Kidney capillary endothelial cell (primary cell): ENCODE measurements around the gene MROH9.

Experiments used
- DNase-seq: peaks from one replicate; pipeline ENCODE4 v3.0.0-alpha.2; 2018; ENCODE audit warnings: low spot score

The MROH9 gene

DNA sequence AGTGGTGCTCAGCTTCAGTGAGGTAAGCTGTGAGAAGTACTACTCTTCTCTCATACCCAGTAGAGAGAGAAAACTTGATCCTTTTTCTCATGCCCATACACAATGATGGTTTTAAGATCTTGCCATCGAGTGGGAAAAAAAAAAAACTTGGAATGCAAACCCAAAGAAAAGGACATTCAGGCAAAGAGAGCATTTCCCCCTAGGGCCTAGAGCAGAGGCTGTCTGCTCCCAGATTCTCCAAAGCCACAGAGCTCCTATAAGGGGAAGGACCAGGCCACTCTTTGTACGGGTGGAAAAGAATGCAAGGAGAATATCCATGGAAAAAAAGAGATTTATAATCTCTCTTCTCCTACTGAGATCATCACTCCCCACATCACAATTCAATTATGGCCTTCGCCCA lies 34.9 kb downstream of the MROH9 start:
- DNase-seq, result no peak

DNA sequence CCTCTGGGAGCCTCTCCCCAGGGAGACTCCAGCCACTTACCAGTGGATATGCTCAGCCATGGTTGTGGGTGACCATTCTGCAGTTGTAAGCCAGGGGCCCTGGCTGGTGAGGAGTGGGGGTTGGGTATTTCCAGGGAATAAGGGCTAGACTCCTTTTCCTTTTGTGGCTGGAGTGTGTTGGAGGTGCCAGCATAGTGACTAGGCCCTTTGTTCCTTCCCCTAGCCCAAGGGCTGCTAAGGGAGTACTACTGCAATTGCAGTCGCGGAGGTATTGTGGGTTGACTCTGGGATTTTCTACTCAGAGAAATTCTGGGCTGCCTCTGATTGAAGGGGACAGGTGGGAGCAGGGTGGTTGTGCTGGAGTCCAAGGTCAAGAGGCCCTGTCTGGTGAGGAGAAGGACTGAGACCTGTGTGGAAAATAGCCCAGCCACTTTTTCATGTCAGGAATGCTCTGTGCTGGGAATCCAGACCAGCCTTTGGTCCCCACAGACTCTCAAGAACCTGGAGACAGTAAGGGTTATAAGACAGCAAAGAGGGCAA lies 43.1 kb downstream of the MROH9 start:
- DNase-seq, result no peak

GRCh38 chr1:170985406-170985805 lies 50.1 kb downstream of the MROH9 start:
- DNase-seq, result no peak

GRCh38 chr1:170986901-170987300 lies 51.6 kb downstream of the MROH9 start:
- no peak for DNase-seq

- DNase-seq, result no peak
These were observed 52.1 kb downstream of the MROH9 start for GRCh38 chr1:170987424-170987823.

- no peak for DNase-seq
These were observed 57.8 kb downstream of the MROH9 start for GRCh38 chr1:170993151-170993550.

DNA sequence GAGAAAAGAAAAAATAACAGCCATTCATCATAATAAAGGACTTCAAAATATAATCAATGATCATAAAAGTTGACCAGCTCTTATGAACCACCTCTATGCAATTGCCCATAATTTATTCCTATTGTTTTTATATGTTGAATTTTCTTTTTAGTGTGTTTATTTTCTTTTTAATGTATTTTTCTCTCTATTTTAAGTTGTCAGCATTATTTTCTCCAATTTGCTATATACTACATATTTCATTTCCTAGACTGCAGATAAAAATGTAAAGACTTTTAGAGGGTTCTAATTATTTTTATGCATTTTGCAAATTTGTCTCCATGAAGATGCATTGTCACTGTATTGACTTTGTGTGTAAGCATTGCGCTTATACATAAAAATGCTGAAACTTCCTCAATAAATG lies 58.4 kb downstream of the MROH9 start:
- DNase-seq, result no peak

DNA sequence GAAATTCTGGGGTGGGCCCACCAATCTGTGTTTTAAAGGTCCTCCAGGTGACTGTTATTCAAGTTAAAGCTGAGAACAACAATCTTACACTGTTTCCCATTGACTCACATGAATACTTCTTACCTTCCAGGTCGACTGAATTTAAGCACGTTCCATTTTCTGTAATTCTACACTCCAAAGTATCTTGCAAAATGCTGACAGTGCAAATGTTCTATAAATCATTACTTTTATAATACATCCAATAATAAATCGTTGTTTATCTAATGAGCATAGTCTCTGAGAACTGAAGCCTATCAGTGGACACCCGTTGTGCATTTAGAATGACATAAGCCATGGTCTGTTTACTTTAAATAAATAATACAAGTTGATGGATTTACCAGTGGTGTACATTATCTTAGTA lies 79.5 kb downstream of the MROH9 start:
- no peak for DNase-seq

- no peak for DNase-seq
These were observed 82.1 kb downstream of the MROH9 start for GRCh38 chr1:171017426-171017825.

- no peak for DNase-seq
These were observed 84.6 kb downstream of the MROH9 start for GRCh38 chr1:171019971-171020370.

DNA sequence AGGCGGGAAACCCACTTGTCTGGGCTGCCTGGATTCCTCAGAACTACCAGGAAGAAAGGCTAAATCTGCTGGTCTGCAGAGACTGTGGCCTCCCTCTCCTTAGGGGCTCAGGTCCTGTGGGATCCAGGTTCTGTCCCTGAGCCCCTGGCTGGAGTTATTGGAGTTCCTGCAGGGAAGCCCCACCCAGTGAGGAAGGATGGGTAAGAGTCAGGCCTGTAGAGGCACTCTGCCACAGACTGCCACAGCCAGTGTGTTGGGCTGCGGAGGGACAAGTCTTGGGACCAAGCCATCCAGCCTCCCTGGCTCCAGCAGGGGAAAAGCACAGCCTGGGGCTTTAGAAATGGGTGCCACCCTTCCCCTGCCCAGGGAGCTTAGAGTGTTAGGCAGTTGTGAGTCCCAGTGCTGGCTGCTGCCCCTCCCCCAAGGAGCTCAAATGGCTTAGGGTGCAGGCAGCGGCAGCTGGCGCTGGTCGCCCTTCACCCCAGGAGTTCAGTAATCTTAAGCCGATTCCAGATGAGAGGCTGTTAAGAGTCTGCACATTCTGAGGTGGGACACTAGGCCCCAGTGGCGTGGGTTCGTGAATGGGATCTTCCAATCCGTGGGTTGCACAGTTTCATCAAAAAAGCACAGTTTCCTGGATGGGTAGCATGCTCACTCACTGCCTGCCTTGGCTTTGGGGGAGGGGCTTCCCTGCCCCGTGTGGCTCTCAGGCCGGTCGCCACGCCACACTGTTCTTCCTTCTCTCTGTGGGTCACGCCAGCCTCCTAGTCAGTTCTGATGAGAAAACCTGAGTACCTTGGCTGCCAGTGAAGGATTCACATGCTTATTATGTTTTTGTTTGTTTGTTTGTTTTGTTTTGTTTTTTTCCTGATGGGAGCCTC lies 97.7 kb downstream of the MROH9 start:
- no peak for DNase-seq

- no peak for DNase-seq
These were observed 102.3 kb downstream of the MROH9 start for GRCh38 chr1:171037626-171038025.

DNA sequence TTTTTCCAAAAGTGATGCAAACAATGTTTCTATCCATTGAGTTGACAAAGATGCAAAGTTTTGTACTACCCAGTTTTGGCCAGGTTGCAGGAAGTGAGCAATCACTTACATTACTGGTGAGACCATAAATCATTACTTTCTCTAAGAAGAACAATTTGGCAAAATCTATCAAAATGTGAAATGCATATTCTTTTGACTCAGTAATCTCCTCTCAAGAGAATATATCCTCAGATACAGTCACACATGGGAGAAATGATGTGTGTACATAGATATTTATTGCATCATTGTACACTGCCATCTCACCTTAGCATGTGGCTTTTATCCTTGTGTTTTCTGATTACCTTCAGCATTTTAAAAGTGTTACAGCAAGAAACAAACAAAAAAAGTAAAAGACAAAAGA lies 103.0 kb downstream of the MROH9 start:
- no peak for DNase-seq

- no peak for DNase-seq
These were observed 112.7 kb downstream of the MROH9 start for GRCh38 chr1:171048014-171048413.

GRCh38 chr1:171052977-171053376 lies 117.6 kb downstream of the MROH9 start:
- DNase-seq, result no peak

DNA sequence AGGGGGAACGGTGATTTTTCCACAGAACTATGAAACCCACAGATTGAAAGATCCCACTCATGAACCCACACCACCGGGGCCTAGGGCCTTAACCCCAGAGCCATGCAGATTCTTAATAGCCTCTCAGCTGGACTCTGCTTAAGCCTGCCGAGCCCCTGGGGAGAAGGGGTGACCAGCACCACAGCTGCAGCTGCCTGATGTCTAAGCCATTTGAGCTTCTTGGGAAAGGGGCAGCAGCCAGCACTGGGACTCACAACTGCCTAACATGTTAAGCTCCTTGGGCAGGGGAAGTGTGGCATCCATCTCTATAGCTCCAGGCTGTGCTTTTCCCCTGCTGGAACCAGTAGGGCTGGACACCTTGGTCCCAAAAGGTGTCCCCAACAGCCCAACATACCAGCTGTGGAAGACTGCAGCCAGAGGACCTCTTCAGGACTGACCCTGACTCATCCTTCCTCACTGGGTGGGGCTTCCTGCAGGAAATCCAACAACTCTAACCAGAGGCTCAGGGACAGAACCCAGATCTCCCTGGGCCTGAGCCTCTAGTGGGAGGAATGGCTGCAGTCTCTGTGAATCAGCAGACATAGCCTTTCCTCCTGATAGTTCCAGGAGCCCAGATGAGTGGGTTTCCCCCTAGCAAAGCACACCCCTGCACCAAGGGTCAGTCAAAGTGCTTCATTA lies 120.8 kb downstream of the MROH9 start:
- peak; percentile 26 for DNase-seq

DNA sequence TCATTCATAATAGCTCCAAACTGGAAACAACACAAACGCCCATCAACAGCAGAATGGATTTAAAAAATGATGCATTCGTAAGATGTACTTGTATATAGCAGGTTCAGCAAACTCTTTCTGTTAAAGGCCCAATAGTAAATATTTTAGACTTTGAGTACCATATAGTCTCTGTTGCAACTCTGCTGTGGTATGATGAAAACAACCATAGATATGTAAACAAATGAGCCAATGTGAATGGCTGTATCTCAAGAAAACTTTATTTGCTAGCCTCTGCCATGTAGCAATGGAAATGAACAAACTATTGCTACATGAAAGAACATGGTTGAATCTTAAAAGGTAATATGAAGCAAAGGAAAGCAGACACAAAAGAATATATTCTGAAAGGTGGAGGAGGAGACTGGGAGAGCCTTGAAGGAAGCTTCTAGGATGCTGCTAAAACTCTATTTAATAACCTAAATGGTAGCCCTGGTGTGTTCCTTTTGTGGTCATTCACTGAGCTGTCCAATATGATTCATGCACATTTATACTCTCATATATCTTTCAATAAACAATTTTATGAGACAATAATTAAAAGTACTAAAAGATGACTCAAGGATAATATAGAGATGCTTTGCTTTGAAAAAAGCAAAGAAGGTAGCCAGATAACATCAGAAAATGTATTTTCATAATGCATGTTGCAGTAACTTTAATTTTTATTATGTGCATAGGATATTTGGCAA lies 126.2 kb downstream of the MROH9 start:
- DNase-seq, result no peak

DNA sequence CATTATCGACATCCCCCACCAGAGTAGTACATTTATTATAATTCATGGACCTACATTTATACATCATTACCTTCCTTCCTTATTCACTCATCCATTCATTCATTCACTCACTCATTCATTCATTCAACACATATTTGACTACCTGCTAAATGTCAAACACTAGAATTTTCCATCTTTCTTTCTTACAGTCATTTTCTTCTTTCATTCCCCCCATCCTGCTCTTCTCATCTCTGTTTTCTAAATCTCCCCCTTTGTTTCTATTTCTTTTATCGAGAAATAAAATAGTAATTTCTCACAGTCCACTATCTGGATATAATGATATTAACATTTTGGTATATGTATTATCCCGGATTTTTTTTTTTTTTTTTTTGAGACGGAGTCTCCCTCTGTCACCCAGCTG lies 127.6 kb downstream of the MROH9 start:
- DNase-seq, result no peak

GRCh38 chr1:171075041-171075440 lies 139.7 kb downstream of the MROH9 start:
- DNase-seq, result no peak

GRCh38 chr1:171081314-171081753 lies 146.0 kb downstream of the MROH9 start:
- no peak for DNase-seq

DNA sequence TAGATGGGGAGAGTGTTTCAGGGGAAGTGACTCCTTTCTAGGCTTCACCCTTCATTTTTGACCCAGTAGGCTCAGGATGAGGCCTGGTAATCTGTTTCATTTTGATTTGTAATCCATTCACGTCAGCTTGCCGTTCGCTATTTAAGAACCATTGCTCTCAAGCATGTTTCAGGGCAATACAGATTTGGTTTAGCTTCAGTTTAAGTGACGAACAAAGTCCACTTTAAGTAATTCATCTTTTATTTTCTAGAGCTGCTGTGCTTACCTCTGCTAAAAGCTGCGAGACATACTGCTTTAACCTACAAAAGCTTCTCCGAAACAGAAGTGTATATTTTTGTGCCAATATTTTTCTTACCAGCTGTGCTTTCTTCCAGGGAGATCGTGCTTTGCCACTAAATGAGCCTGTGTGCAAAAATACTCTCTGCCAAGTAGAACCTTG lies 146.4 kb downstream of the MROH9 start:
- no peak for DNase-seq

DNA sequence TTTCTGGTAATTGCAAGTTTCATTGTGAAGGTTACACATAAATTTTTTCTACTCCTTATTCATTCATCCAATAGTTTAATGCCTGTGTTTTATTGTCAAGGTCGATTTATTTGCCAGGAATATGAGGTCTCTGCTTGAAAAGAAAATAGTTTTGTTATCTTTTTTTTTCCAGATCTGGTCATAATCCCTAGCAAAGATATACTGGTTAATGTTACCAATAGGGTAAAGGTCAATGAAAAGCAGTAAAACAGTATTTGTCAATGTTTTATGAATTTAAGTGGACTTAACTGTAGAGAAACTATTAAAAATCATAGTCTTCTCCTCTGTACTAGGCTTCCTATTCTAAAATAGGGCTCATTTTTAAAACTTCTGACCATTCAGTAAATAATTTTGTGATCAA lies 147.3 kb downstream of the MROH9 start:
- no peak for DNase-seq

- no peak for DNase-seq
These were observed 147.9 kb downstream of the MROH9 start for GRCh38 chr1:171083222-171083621.
